CD4-positive, alpha-beta T cell (primary cell): ENCODE results near the gene SLC35A5. TPM values are rescaled to one million over a fixed set of nuclear protein-coding genes. Genes with fewer than 3 reads are reported as not detected.

ENCODE experiments used
- ATAC-seq: fragments of 200-7000 bp; cut with Tn5 transposase; one replicate; pipeline ENCODE4 v1.10.0; 2022; ENCODE audit warnings: mild to moderate bottlenecking; ENCODE audit not compliant: poor library complexity
- CTCF ChIA-PET: fragments of 350-600 bp; sonication (Branson Sonifier 250); formaldehyde crosslinking; loops from one replicate; lab custom pipeline; 2021; ENCODE audit warnings: antibody characterized with exemption, inconsistent platforms; lab: Charles Lee
- POLR2A ChIA-PET: fragments of 350-600 bp; sonication (Branson Sonifier 250); formaldehyde crosslinking; loops from one replicate; lab custom pipeline; 2021; ENCODE audit warnings: antibody characterized with exemption, inconsistent platforms; lab: Charles Lee
- DNase-seq, 14 experiments: peaks; one replicate each; pipeline ENCODE4 v3.0.0-alpha.2; 2013 to 2020; ENCODE audit warnings: mixed read lengths in 2 of 14
- H3K27ac ChIP-seq, 2 donors: one replicate each; pipeline versions ENCODE4 v1.5.1 to v1.7.0; 2013; ENCODE audit warnings: low read length in 2 of 2, low read depth in 1 of 2, mild to moderate bottlenecking in 1 of 2
- H3K27me3 ChIP-seq, 2 experiments: 1 replicate in 1 of 2; 2 replicates in 1 of 2; pipeline versions ENCODE4 v1.6.1 to v1.7.0; 2013; ENCODE audit warnings: low read length in 2 of 2, control low read depth in 1 of 2, mild to moderate bottlenecking in 1 of 2, moderate library complexity in 1 of 2; ENCODE audit not compliant: insufficient read depth in 2 of 2, control insufficient read depth in 1 of 2
- H3K36me3 ChIP-seq: one replicate; pipeline ENCODE4 v1.6.1; 2013; ENCODE audit warnings: low read length, control low read depth; ENCODE audit not compliant: insufficient read depth
- H3K4me1 ChIP-seq: one replicate; pipeline ENCODE4 v1.6.1; 2013; ENCODE audit warnings: low read length, control low read depth; ENCODE audit not compliant: insufficient read depth
- H3K4me3 ChIP-seq: one replicate; pipeline ENCODE4 v1.5.1; 2013; ENCODE audit warnings: mild to moderate bottlenecking, low read length, moderate library complexity
- H3K9me3 ChIP-seq, 2 experiments: 1 replicate in 1 of 2; 2 replicates in 1 of 2; pipeline versions ENCODE4 v1.6.1 to v1.7.0; 2013; ENCODE audit warnings: low read length in 2 of 2, mild to moderate bottlenecking in 2 of 2, control low read depth in 1 of 2, moderate library complexity in 1 of 2; ENCODE audit not compliant: control insufficient read depth in 1 of 2, insufficient read depth in 1 of 2
- H3K27ac Mint-ChIP-seq: one replicate; pipeline ENCODE4 v1.8.0; 2020; ENCODE audit warnings: mixed read lengths
- H3K27me3 Mint-ChIP-seq: one replicate; pipeline ENCODE4 v1.8.0; 2021; ENCODE audit warnings: mixed read lengths
- H3K36me3 Mint-ChIP-seq: one replicate; pipeline ENCODE4 v1.8.0; 2021; ENCODE audit warnings: low read depth, mixed read lengths
- H3K4me1 Mint-ChIP-seq: one replicate; pipeline ENCODE4 v1.8.0; 2021; ENCODE audit warnings: low read depth, mixed read lengths
- H3K4me3 Mint-ChIP-seq: one replicate; pipeline ENCODE4 v1.8.0; 2020; ENCODE audit warnings: mild to moderate bottlenecking, mixed read lengths
- H3K9me3 Mint-ChIP-seq: one replicate; pipeline ENCODE4 v1.8.0; 2020; ENCODE audit warnings: mixed read lengths
- intact Hi-C, 2 experiments: fragments of 100-400 bp; cut with DNase I in 1 of 2; cut with micrococcal nuclease in 1 of 2; formaldehyde crosslinking; loops; one replicate each; pipeline versions ENCODE4 v1.15.1 to v1.9.0; 2023 to 2025; cut with DNase I, micrococcal nuclease
- polyA plus RNA-seq, 2 donors: library from polyadenylated mRNA; unstranded; fragments of 120-200 nt; gene quantifications; one replicate each; pipeline ENCODE4 v1.2.1, GENCODE V29; 2013
- total RNA-seq, 174 experiments: library from RNA in 2 of 174; stranded (reverse) in 2 of 174; gene quantifications; one replicate each; pipeline ENCODE4 v1.2.3 and lab custom pipeline; 2021 to 2026
- TF ChIP-seq, protein P1 (sequence below): fragments of 200-600 bp; IDR thresholded peaks from one replicate; pipeline ENCODE4 v1.8.0; 2022; ENCODE audit warnings: antibody characterized with exemption, mild to moderate bottlenecking

The SLC35A5 gene, protein sequence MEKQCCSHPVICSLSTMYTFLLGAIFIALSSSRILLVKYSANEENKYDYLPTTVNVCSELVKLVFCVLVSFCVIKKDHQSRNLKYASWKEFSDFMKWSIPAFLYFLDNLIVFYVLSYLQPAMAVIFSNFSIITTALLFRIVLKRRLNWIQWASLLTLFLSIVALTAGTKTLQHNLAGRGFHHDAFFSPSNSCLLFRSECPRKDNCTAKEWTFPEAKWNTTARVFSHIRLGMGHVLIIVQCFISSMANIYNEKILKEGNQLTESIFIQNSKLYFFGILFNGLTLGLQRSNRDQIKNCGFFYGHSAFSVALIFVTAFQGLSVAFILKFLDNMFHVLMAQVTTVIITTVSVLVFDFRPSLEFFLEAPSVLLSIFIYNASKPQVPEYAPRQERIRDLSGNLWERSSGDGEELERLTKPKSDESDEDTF
- 1 to 10 TPM; 4.6 to 7.3 TPM for total RNA-seq
- 20.7 TPM for polyA plus RNA-seq (2013, experiment 1 of 2)
- 19.9 TPM for polyA plus RNA-seq (2013, experiment 2 of 2)
- 12.9 to 59.1 (median 30.6) reads per million in 172 experiments for total RNA-seq (lab: John Stamatoyannopoulos, UW)

DNA sequence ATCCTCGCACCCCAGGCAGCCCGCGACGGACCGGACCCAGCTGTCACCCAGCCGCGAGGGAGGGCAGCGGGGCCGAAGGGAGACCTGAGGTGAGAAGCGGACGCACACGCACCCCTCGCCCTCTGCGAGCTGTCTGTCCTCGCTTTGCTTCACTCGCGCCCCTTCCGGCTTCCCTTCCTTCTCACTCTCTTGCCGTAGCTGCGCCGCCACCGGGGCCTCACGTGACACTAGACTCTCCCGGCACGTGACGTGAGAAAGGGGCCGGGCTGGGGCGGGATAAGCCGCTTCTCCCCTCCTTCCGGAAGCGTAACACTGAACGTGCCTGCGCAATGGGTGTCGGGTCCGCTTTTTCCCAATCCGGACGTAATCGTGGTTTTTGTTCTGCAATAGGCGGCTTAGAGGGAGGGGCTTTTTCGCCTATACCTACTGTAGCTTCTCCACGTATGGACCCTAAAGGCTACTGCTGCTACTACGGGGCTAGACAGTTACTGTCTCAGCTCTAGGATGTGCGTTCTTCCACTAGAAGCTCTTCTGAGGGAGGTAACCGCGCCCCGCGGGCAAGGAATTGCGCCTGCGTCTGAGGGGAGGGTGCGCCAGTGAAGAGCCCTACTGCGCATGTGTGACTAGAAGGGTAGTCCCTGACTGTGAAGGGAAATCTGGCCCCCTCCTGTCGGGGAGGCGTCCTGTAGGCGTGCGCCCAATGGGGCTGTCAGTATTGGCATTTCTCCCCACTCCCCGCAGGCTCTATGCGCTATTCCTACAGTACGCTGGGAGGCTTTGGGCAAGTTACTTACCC is at the start of gene SLC35A5, which contains the start of gene ATG3:
Gene SLC35A5, plus strand, starts transcription at position 312 of the 796 bp plus-strand sequence. CDS start 1,359 bp downstream, outside the sequence.
Gene ATG3, minus strand, starts transcription at position 229 of the 796 bp plus-strand sequence. CDS start 434 bp downstream, outside the sequence.
- H3K4me3 Mint-ChIP-seq = peak within 1 kb of the TSS; percentile 100
- H3K9me3 Mint-ChIP-seq = no peaks in the 10 kb centered on the region
- Histone ChIP-seq H3K27ac (peak within 1 kb of the TSS; percentile 94 to 98), H3K4me3 (peak within 1 kb of the TSS; percentile 85), H3K36me3 (peaks cover 9% of the 10 kb centered on the region), H3K4me1 (peaks cover 17% of the 10 kb centered on the region), H3K27me3 (no peaks in the 10 kb centered on the region), H3K9me3 (no peaks in the 10 kb centered on the region)
- peaks cover 59% of the 10 kb centered on the region for H3K36me3 Mint-ChIP-seq
- ChIA-PET CTCF (interaction anchor here (1.2 to 1.4 kb wide), 3 partner anchors 11 to 417 kb away, joined by 3 to 5 read pairs (median 3); no protein-coding TSS in a partner anchor), POLR2A (interaction anchor here (0.5 to 2.5 kb wide), 24 partner anchors 10 to 1134 kb away, joined by 3 to 14 read pairs (median 5); partner anchors contain the start of genes ABHD10, BTLA, CD200 and GCSAM)
- H3K27ac Mint-ChIP-seq = peak within 1 kb of the TSS; percentile 100
- TF ChIP-seq, protein P1, sequence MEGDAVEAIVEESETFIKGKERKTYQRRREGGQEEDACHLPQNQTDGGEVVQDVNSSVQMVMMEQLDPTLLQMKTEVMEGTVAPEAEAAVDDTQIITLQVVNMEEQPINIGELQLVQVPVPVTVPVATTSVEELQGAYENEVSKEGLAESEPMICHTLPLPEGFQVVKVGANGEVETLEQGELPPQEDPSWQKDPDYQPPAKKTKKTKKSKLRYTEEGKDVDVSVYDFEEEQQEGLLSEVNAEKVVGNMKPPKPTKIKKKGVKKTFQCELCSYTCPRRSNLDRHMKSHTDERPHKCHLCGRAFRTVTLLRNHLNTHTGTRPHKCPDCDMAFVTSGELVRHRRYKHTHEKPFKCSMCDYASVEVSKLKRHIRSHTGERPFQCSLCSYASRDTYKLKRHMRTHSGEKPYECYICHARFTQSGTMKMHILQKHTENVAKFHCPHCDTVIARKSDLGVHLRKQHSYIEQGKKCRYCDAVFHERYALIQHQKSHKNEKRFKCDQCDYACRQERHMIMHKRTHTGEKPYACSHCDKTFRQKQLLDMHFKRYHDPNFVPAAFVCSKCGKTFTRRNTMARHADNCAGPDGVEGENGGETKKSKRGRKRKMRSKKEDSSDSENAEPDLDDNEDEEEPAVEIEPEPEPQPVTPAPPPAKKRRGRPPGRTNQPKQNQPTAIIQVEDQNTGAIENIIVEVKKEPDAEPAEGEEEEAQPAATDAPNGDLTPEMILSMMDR = no peak
- intact Hi-C loops = loop anchor here (2.0 to 10.0 kb wide), 7 partner anchors 413 to 1495 kb away; partner anchors contain the start of genes SPICE1 (in 2 of the 2), ATP6V1A (in 1 of the 2), CCDC191 (in 1 of the 2) and CD200R1 (in 1 of the 2)
- ATAC-seq (peak; percentile 75), DNase-seq (peak; percentile 98 to 100 (median 99))
- H3K27me3 Mint-ChIP-seq = no peaks in the 10 kb centered on the region
- H3K4me1 Mint-ChIP-seq = peaks cover 73% of the 10 kb centered on the region

DNA sequence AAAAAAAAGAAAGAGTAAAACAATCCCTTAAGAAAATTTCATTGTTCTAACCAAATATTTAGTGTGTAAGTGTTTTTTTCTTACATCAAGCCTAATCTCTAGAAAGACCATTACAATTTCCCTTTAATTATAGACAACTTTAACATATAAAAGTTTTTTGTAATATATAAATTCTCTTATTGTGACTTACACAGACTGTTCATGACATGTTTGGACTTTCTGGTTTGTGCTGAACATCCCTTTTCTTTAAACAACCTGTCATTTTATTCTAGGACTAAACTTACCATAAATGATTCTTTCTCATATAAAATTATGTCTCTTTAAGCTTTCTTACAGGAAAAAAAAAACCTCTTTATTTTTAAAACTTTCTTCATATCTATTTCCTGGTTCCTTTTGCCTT is 49.5 kb upstream of the SLC35A5 start:
- Mint-ChIP-seq H3K36me3 (no peaks in the 10 kb centered on the region), H3K27ac (no peak overlapping the region), H3K4me3 (no peak overlapping the region), H3K27me3 (no peaks in the 10 kb centered on the region), H3K9me3 (peaks cover 2% of the 10 kb centered on the region), H3K4me1 (peaks cover 19% of the 10 kb centered on the region)
- Histone ChIP-seq H3K36me3 (no peaks in the 10 kb centered on the region), H3K9me3 (peaks cover 0 to 5% of the 10 kb centered on the region in 2 experiments), H3K27me3 (no peaks in the 10 kb centered on the region), H3K4me1 (no peaks in the 10 kb centered on the region), H3K27ac (no peak overlapping the region), H3K4me3 (no peak overlapping the region)
- ATAC-seq = no peak
- intact Hi-C loops = no loop called here
- TF ChIP-seq, protein P1 = no peak
- CTCF ChIA-PET = interaction anchor here (1.3 kb wide), 1 partner anchor 51 kb away, joined by 3 read pairs; no protein-coding TSS in a partner anchor
- POLR2A ChIA-PET = interaction anchor here (1.0 kb wide), 1 partner anchor 208 kb away, joined by 4 read pairs; no protein-coding TSS in a partner anchor
- DNase-seq = no peak
